H1 (cell line): ENCODE measurements around the gene CLEC2A. TPM values are rescaled to one million over a fixed set of nuclear protein-coding genes. Genes with fewer than 3 reads are reported as not detected.

ENCODE experiments used
- CTCF ChIA-PET: fragments of 300-600 bp; sonication (Branson Sonifier 250); formaldehyde crosslinking; loops from one replicate; lab custom pipeline; 2021; ENCODE audit not compliant: partially characterized antibody; lab: Charles Lee
- POLR2A ChIA-PET: fragments of 300-600 bp; sonication (Branson Sonifier 250); formaldehyde crosslinking; loops from one replicate; lab custom pipeline; 2021; ENCODE audit warnings: inconsistent platforms; ENCODE audit not compliant: partially characterized antibody; lab: Charles Lee
- DNase-seq, 2 experiments: peaks; one replicate each; pipeline versions ENCODE4 v3.0.0 to v3.0.0-alpha.2; 2010 to 2022; ENCODE audit warnings: low spot score in 2 of 2, low read depth in 1 of 2, mixed read lengths in 1 of 2
- FAIRE-seq: peaks from 2 replicates; lab custom pipeline; 2011; peaks lifted over from hg19 to GRCh38; lab: Jason Lieb, UNC
- H2AFZ ChIP-seq: 2 replicates; pipeline ENCODE4 v1.8.1; 2012; ENCODE audit warnings: low read length, inconsistent platforms
- H2AK5ac ChIP-seq: 2 replicates; pipeline ENCODE4 v1.6.1; 2013; ENCODE audit warnings: low read depth, low read length
- H2BK120ac ChIP-seq: replicated peaks from 2 replicates; pipeline ENCODE3; 2013; ENCODE audit warnings: low read depth, low read length, inconsistent platforms
- H2BK12ac ChIP-seq: 2 replicates; pipeline ENCODE4 v1.6.1; 2013; ENCODE audit warnings: low read depth, low read length
- H2BK15ac ChIP-seq: 2 replicates; pipeline ENCODE4 v1.6.1; 2013; ENCODE audit warnings: low read length
- H2BK20ac ChIP-seq: 2 replicates; pipeline ENCODE4 v1.6.1; 2013; ENCODE audit warnings: low read length
- H2BK5ac ChIP-seq: 2 replicates; pipeline ENCODE4 v1.6.1; 2013; ENCODE audit warnings: low read depth, low read length
- H3K14ac ChIP-seq: 2 replicates; pipeline ENCODE4 v1.6.1; 2013; ENCODE audit warnings: inconsistent platforms; ENCODE audit not compliant: insufficient read length
- H3K18ac ChIP-seq: 2 replicates; pipeline ENCODE4 v1.6.1; 2013; ENCODE audit warnings: low read length; ENCODE audit errors: extremely low read depth
- H3K23ac ChIP-seq: 2 replicates; pipeline ENCODE4 v1.6.1; 2013; ENCODE audit warnings: inconsistent platforms; ENCODE audit not compliant: insufficient read length
- H3K23me2 ChIP-seq: 2 replicates; pipeline ENCODE4 v1.6.1; 2013; ENCODE audit warnings: low read depth, low read length
- H3K27ac ChIP-seq: 2 replicates; pipeline ENCODE4 v1.6.1; 2011; ENCODE audit warnings: low read depth, low read length, inconsistent platforms
- H3K27me3 ChIP-seq, 4 experiments: replicated peaks in 1 of 4; 1 replicate in 1 of 4; 2 replicates in 3 of 4; pipeline versions ENCODE4 v1.6.1 to v1.8.1; 2011 to 2013; ENCODE audit warnings: low read length in 3 of 4, mild to moderate bottlenecking in 3 of 4, inconsistent platforms in 2 of 4, mixed read lengths in 2 of 4, moderate library complexity in 1 of 4; ENCODE audit not compliant: control insufficient read depth in 3 of 4, insufficient read depth in 3 of 4; ENCODE audit errors: extremely low read depth in 1 of 4
- H3K36me3 ChIP-seq, 4 experiments: 2 replicates each; pipeline versions ENCODE4 v1.6.1 to v1.8.1; 2011 to 2013; ENCODE audit warnings: mild to moderate bottlenecking in 4 of 4, low read length in 3 of 4, moderate library complexity in 2 of 4, control low read depth in 1 of 4, inconsistent platforms in 1 of 4; ENCODE audit not compliant: insufficient read depth in 4 of 4, control insufficient read depth in 2 of 4
- H3K4ac ChIP-seq: replicated peaks from 2 replicates; pipeline ENCODE3; 2013; ENCODE audit warnings: low read length, low read depth, mixed read lengths, inconsistent platforms; ENCODE audit not compliant: insufficient read length
- H3K4me1 ChIP-seq, 4 experiments: replicated peaks in 1 of 4; 1 replicate in 1 of 4; 2 replicates in 3 of 4; pipeline versions ENCODE4 v1.6.1 to v1.8.1; 2011 to 2013; ENCODE audit warnings: low read length in 3 of 4, inconsistent platforms in 2 of 4, mixed read lengths in 1 of 4; ENCODE audit not compliant: insufficient read depth in 4 of 4, control insufficient read depth in 3 of 4
- H3K4me2 ChIP-seq, 2 experiments: 2 replicates each; pipeline versions ENCODE4 v1.6.1 to v1.8.1; 2011 to 2013; ENCODE audit warnings: low read depth in 2 of 2, low read length in 2 of 2, control low read depth in 1 of 2, inconsistent platforms in 1 of 2, mild to moderate bottlenecking in 1 of 2; ENCODE audit not compliant: insufficient read depth in 1 of 2
- H3K4me3 ChIP-seq, 4 experiments: fragments of 200-600, 300-600 bp in 1 of 4; sonication (generic), shearing (Covaris generic), sonication (Bioruptor Twin) in 1 of 4; 2 replicates each; pipeline versions ENCODE4 v1.5.1 to v1.8.1; 2011 to 2016; ENCODE audit warnings: low read length in 4 of 4, low read depth in 3 of 4, control low read depth in 2 of 4, inconsistent platforms in 2 of 4, mild to moderate bottlenecking in 2 of 4, mixed read lengths in 1 of 4, moderate library complexity in 1 of 4; ENCODE audit not compliant: insufficient read depth in 2 of 4; ENCODE audit errors: extremely low read depth in 1 of 4
- H3K56ac ChIP-seq: replicated peaks from 2 replicates; pipeline ENCODE3; 2013; ENCODE audit warnings: low read depth, mild to moderate bottlenecking, mixed read lengths, low read length, inconsistent platforms; ENCODE audit not compliant: insufficient read length
- H3K79me1 ChIP-seq: 2 replicates; pipeline ENCODE4 v1.6.1; 2013; ENCODE audit warnings: low read depth, low read length, control low read depth
- H3K79me2 ChIP-seq, 2 experiments: 2 replicates each; pipeline versions ENCODE4 v1.6.1 to v1.8.1; 2012 to 2013; ENCODE audit warnings: low read length in 2 of 2, mild to moderate bottlenecking in 2 of 2, inconsistent platforms in 1 of 2; ENCODE audit not compliant: insufficient read depth in 2 of 2, control insufficient read depth in 1 of 2
- H3K9ac ChIP-seq, 4 experiments: replicated peaks in 1 of 4; 1 replicate in 1 of 4; 2 replicates in 3 of 4; pipeline versions ENCODE4 v1.6.1 to v1.8.1; 2011 to 2013; ENCODE audit warnings: low read depth in 3 of 4, low read length in 3 of 4, control low read depth in 2 of 4, mild to moderate bottlenecking in 2 of 4, moderate library complexity in 2 of 4, inconsistent platforms in 1 of 4; ENCODE audit errors: extremely low read depth in 1 of 4
- H3K9me3 ChIP-seq, 2 experiments: 2 replicates each; pipeline versions ENCODE4 v1.6.1 to v1.8.1; 2012 to 2013; ENCODE audit warnings: mild to moderate bottlenecking in 2 of 2, moderate library complexity in 2 of 2, control low read depth in 1 of 2, inconsistent platforms in 1 of 2, low read depth in 1 of 2, low read length in 1 of 2, mixed read lengths in 1 of 2; ENCODE audit not compliant: insufficient read depth in 2 of 2
- H4K20me1 ChIP-seq, 2 experiments: replicated peaks in 1 of 2; 2 replicates each; pipeline versions ENCODE3 to v1.8.1; 2011 to 2013; ENCODE audit warnings: inconsistent platforms in 2 of 2, low read length in 2 of 2, mild to moderate bottlenecking in 1 of 2; ENCODE audit not compliant: insufficient read depth in 2 of 2, control insufficient read depth in 1 of 2
- H4K5ac ChIP-seq: 2 replicates; pipeline ENCODE4 v1.6.1; 2013; ENCODE audit warnings: low read length, low read depth, mixed read lengths, inconsistent platforms; ENCODE audit not compliant: insufficient read length
- H4K8ac ChIP-seq: 2 replicates; pipeline ENCODE4 v1.8.0; 2013; ENCODE audit warnings: mild to moderate bottlenecking, moderate library complexity, low read length, inconsistent platforms; ENCODE audit not compliant: insufficient read depth; ENCODE audit errors: extremely low read depth
- H4K91ac ChIP-seq: replicated peaks from 2 replicates; pipeline ENCODE3; 2013; ENCODE audit warnings: low read length, mixed read lengths, inconsistent platforms; ENCODE audit not compliant: insufficient read length
- SRF ChIP-seq: IDR thresholded peaks from 2 replicates; pipeline ENCODE4 v1.6.1; 2011; ENCODE audit warnings: mild to moderate bottlenecking, low read depth, low read length, moderate library complexity
- WGBS, 2 experiments: shearing (Covaris generic) in 1 of 2; methylation state at CpG; one replicate each; pipeline versions ENCODE4 v1.1.6 to v1.1.7; 2013 to 2015; ENCODE audit warnings: low lambda C conversion rate in 2 of 2, mixed read lengths in 2 of 2, inconsistent platforms in 1 of 2, low coverage in 1 of 2, missing lambda C conversion rate in 1 of 2; ENCODE audit not compliant: insufficient replicate concordance in 2 of 2, insufficient coverage in 1 of 2, insufficient read length in 1 of 2; ENCODE audit errors: extremely low coverage in 1 of 2, missing lambda C conversion rate in 1 of 2; 5-methylcytosine and 5-hydroxymethylcytosine counted together
- polyA plus RNA-seq, 7 experiments: library from polyadenylated mRNA; depleted of rRNA in 3 of 7; stranded (reverse) in 5 of 7; unstranded in 2 of 7; fragments of >200 nt in 5 of 7; fragments of 200-250 nt in 2 of 7; gene quantifications; 1 replicate in 5 of 7; 2 replicates in 1 of 7; 4 replicates in 1 of 7; pipeline versions ENCODE4 v1.2.1 to v1.2.3, GENCODE V29; 2011 to 2013; ENCODE audit warnings: missing spikeins in 2 of 7, mixed read lengths in 2 of 7
- total RNA-seq: library from RNA; stranded (reverse); fragmentation: NEBNext Ultra II Directional; extraction: Animal tissue kit (Norgen Biotek cat#: 25700); gene quantifications from 2 replicates; pipeline ENCODE4 v1.2.1, GENCODE V29; 2021

Gene CLEC2A
- total and polyA plus RNA-seq, 2 of the 8 experiments (the other 6 are each of a cell fraction or from before 2014, with no cell fraction given), result 0.63 to 3.7 TPM

DNA sequence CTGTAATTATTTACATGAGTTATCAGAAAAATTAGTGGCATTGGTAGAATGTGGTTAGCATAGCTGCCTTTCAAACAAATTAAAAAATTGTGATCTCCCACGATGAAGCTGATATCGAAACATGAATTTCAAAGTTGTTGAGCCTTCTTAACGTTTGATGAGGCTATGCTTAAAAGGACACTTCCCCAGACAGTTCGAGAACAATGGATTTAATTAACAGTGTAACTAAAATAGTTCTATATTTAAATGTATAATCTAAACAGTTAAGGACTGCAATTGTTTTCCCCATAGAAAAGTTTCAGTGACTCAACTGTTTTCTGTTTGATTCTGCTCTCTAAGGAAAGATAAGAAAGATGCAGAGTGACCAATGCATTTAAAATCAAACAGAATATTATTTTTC is 64.6 kb downstream of the CLEC2A start:
- Histone ChIP-seq H3K79me2 (no peaks in the 10 kb centered on the region), H3K23ac (no peak overlapping the region), H3K27ac (no peak overlapping the region), H3K9me3 (no peaks in the 10 kb centered on the region), H3K4ac (no peak overlapping the region), H2BK15ac (no peak overlapping the region), H3K79me1 (no peaks in the 10 kb centered on the region), H3K9ac (no peak overlapping the region), H2BK5ac (no peak overlapping the region), H3K36me3 (no peaks in the 10 kb centered on the region), H4K8ac (no peak overlapping the region), H3K23me2 (no peaks in the 10 kb centered on the region), H3K4me2 (no peak overlapping the region), H4K20me1 (no peaks in the 10 kb centered on the region), H4K91ac (no peak overlapping the region), H3K14ac (no peak overlapping the region), H2BK20ac (no peak overlapping the region), H3K18ac (no peak overlapping the region), H2BK120ac (no peak overlapping the region), H3K56ac (no peak overlapping the region), H4K5ac (no peak overlapping the region), H2BK12ac (no peak overlapping the region), H2AFZ (no peak overlapping the region), H3K27me3 (no peaks in the 10 kb centered on the region), H3K4me1 (peaks cover 0 to 6% (median 2%) of the 10 kb centered on the region in 4 experiments; a peak in 2 of 7 replicates), H2AK5ac (no peak overlapping the region), H3K4me3 (no peak overlapping the region)
- 90% methylated on average over 4 of the region's 4 CpGs; no CpG with 5 or more reads in 1 of the 2 experiments for WGBS, 2 experiments
- CTCF ChIA-PET, result interaction anchor here (1.1 to 1.6 kb wide), 3 partner anchors 18 to 260 kb away, joined by 3 to 4 read pairs (median 4); no protein-coding TSS in a partner anchor
- POLR2A ChIA-PET, result no interaction called here
- FAIRE-seq (no peak), DNase-seq (no peak)
- TF ChIP-seq SRF, result no peak
